Erythroblast (primary cell): ENCODE measurements around the gene MIR17HG.

Experiments
- GATA1 ChIP-seq: IDR thresholded peaks from 2 replicates; pipeline ENCODE4 v1.6.1; 2011; ENCODE audit warnings: low read depth, mild to moderate bottlenecking, control low read depth, low read length, moderate library complexity
- POLR2A ChIP-seq: IDR thresholded peaks from 2 replicates; pipeline ENCODE4 v1.6.1; 2011; ENCODE audit warnings: mild to moderate bottlenecking, low read length

- TF ChIP-seq POLR2A: no peak
- no peak for TF ChIP-seq GATA1
These were observed 42.7 kb upstream of the MIR17HG start for GRCh38 chr13:91304741-91305140.
